Prostate gland (tissue), 2 donors: ENCODE measurements around the gene DIS3L2.

Source experiments
- POLR2A ChIP-seq: fragments of 450-650 bp; IDR thresholded peaks from one replicate; pipeline ENCODE4 v1.6.1; 2016; ENCODE audit warnings: antibody characterized with exemption, mild to moderate bottlenecking
- POLR2AphosphoS5 ChIP-seq: sonication (generic); formaldehyde crosslinking; IDR thresholded peaks from one replicate; pipeline ENCODE4 v1.6.1; 2017; ENCODE audit warnings: antibody characterized with exemption
- TF ChIP-seq, protein P1 (sequence below), 4 experiments: fragments of 200-600 bp in 2 of 4; fragments of 450-650 bp in 2 of 4; sonication (generic) in 2 of 4; IDR thresholded peaks; 1 replicate in 3 of 4; 2 replicates in 1 of 4; pipeline ENCODE4 v1.5.1; 2016 to 2019; ENCODE audit warnings: antibody characterized with exemption in 4 of 4, mild to moderate bottlenecking in 2 of 4, moderate library complexity in 2 of 4

- TF ChIP-seq POLR2AphosphoS5, result no peak
- TF ChIP-seq, protein P1, sequence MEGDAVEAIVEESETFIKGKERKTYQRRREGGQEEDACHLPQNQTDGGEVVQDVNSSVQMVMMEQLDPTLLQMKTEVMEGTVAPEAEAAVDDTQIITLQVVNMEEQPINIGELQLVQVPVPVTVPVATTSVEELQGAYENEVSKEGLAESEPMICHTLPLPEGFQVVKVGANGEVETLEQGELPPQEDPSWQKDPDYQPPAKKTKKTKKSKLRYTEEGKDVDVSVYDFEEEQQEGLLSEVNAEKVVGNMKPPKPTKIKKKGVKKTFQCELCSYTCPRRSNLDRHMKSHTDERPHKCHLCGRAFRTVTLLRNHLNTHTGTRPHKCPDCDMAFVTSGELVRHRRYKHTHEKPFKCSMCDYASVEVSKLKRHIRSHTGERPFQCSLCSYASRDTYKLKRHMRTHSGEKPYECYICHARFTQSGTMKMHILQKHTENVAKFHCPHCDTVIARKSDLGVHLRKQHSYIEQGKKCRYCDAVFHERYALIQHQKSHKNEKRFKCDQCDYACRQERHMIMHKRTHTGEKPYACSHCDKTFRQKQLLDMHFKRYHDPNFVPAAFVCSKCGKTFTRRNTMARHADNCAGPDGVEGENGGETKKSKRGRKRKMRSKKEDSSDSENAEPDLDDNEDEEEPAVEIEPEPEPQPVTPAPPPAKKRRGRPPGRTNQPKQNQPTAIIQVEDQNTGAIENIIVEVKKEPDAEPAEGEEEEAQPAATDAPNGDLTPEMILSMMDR (IDR thresholded peaks at IDR 0.05), result no peak
- no peak for TF ChIP-seq POLR2A
These were observed 5.6 kb upstream of the DIS3L2 start for GRCh38 chr2:231955758-231956472.
